HG03196 (cell line): ENCODE data around the gene OR2AT4.
"Not testable (repeated sequence)": the region's sequence is repeated elsewhere in the genome, so short reads cannot be mapped to it uniquely, and the experiment has no call there.

Experiments used
- ATAC-seq: cut with Tn5 transposase; IDR thresholded peaks from one replicate; pipeline ENCODE4 v1.9.1; 2021; ENCODE audit not compliant: unreplicated experiment

The OR2AT4 gene

GRCh38 chr11:75103380-75104026 is 6.8 kb upstream of the OR2AT4 start:
- no peak for ATAC-seq

- no peak for ATAC-seq
Observed at GRCh38 chr11:75101424-75102128, 4.9 kb upstream of the OR2AT4 start.

- peak; percentile 95 for ATAC-seq
Observed at GRCh38 chr11:75100314-75100713, 3.6 kb upstream of the OR2AT4 start.

GRCh38 chr11:75099635-75100034 is 3.0 kb upstream of the OR2AT4 start:
- ATAC-seq: no peak

- not testable (repeated sequence) for ATAC-seq
Observed at GRCh38 chr11:75098835-75099439, 2.3 kb upstream of the OR2AT4 start.

GRCh38 chr11:75098181-75098580 is 1.5 kb upstream of the OR2AT4 start:
- ATAC-seq: not testable (repeated sequence)

GRCh38 chr11:75097173-75097557 is 489 bp upstream of the OR2AT4 start:
- ATAC-seq: no peak

- ATAC-seq: not testable (repeated sequence)
Observed at GRCh38 chr11:75094382-75094781, 2.3 kb downstream of the OR2AT4 start.

- no peak for ATAC-seq
Observed at GRCh38 chr11:75090671-75091177, 6.0 kb downstream of the OR2AT4 start.

- ATAC-seq: no peak
Observed at GRCh38 chr11:75087319-75088305, 9.1 kb downstream of the OR2AT4 start.

- no peak for ATAC-seq
Observed at GRCh38 chr11:75084883-75085282, 11.8 kb downstream of the OR2AT4 start.

- ATAC-seq: no peak
Observed at GRCh38 chr11:75083217-75083605, 13.5 kb downstream of the OR2AT4 start.

- ATAC-seq: no peak
Observed at GRCh38 chr11:75082601-75083216, 14.0 kb downstream of the OR2AT4 start.

GRCh38 chr11:75079546-75079945 is 17.1 kb downstream of the OR2AT4 start:
- no peak for ATAC-seq

GRCh38 chr11:75078233-75078632 is 18.4 kb downstream of the OR2AT4 start:
- ATAC-seq: no peak

GRCh38 chr11:75077316-75077715 is 19.4 kb downstream of the OR2AT4 start:
- no peak for ATAC-seq

- ATAC-seq: no peak
Observed at GRCh38 chr11:75076671-75077070, 20.0 kb downstream of the OR2AT4 start.

- no peak for ATAC-seq
Observed at GRCh38 chr11:75073459-75074190, 23.1 kb downstream of the OR2AT4 start.

- ATAC-seq: no peak
Observed at GRCh38 chr11:75072582-75072981, 24.1 kb downstream of the OR2AT4 start.

GRCh38 chr11:75069473-75069872 is 27.2 kb downstream of the OR2AT4 start:
- no peak for ATAC-seq
